ENCODE measurements around the gene CORO2B. TPM values are rescaled to one million over a fixed set of nuclear protein-coding genes. Genes with fewer than 3 reads are reported as not detected.
"Not testable (repeated sequence)": the region's sequence is repeated elsewhere in the genome, so short reads cannot be mapped to it uniquely, and the experiment has no call there.

CORO2B gene
- total RNA-seq, 2 donors from 2014 or later, result 1.0 to 4.0 TPM

DNA sequence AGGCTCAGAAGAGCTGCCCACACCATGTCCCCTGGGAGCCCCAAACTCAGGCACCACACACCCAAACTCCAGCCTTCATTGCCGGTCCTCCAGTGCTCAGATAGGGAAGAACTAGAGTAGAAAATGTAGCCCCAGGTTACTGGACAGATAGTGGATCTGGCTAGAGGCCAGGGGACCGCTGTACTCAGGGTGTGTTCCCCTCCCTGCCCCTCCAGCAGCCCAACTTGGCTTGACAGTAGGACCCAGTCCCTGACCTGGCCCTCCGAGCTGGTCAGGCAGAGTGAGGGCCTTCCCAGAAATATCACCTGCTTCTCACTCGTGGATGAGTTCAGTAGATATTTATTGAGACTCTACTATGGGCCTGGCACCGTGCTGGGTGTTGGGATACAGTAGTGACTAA, 100.0 kb downstream of the CORO2B start:
- TF ChIP-seq CTCF (IDR thresholded peaks at IDR 0.05) (no peak), POLR2A (IDR thresholded peaks at IDR 0.05) (no peak)
- DNase-seq, result no peak
- intact Hi-C loops (cut with DNase I), result no loop called here
- no peaks in the 10 kb centered on the region for H3K9me3 ChIP-seq
- no peak overlapping the region for H3K4me3 ChIP-seq
- WGBS, 2 donors, result 70 to 83% methylated on average over 3 to 5 of the region's 5 CpGs
- H3K27me3 ChIP-seq, result no peaks in the 10 kb centered on the region
- no peaks in the 10 kb centered on the region for H3K4me1 ChIP-seq
- no peak for ATAC-seq
- H3K36me3 ChIP-seq (replicated peaks in 1 of 2; ENCODE audit: insufficient read depth in 1 of 2, low read depth in 2 of 2), result no peaks in the 10 kb centered on the region
- no peak overlapping the region for H3K27ac ChIP-seq

- Histone ChIP-seq H3K9me3 (no peaks in the 10 kb centered on the region), H3K4me3 (no peak overlapping the region), H3K4me1 (no peaks in the 10 kb centered on the region), H3K27ac (no peak overlapping the region), H3K36me3 (replicated peaks in 1 of 2; ENCODE audit: insufficient read depth in 1 of 2, low read depth in 2 of 2) (no peaks in the 10 kb centered on the region), H3K27me3 (no peaks in the 10 kb centered on the region)
- ATAC-seq (no peak), DNase-seq (no peak)
- TF ChIP-seq POLR2A (IDR thresholded peaks at IDR 0.05), result no peak
- TF ChIP-seq CTCF (IDR thresholded peaks at IDR 0.05), result no peak
- WGBS, 2 donors, result 67 to 77% methylated on average over 3 of the region's 3 CpGs
- intact Hi-C loops (cut with DNase I), result no loop called here
These were observed 100.4 kb downstream of the CORO2B start for GRCh38 chr15:68679161-68679560.

- no peak for TF ChIP-seq CTCF (IDR thresholded peaks at IDR 0.05)
- no peak for TF ChIP-seq POLR2A (IDR thresholded peaks at IDR 0.05)
- Histone ChIP-seq H3K9me3 (no peaks in the 10 kb centered on the region), H3K27ac (no peak overlapping the region), H3K4me1 (no peaks in the 10 kb centered on the region), H3K36me3 (replicated peaks in 1 of 2; ENCODE audit: insufficient read depth in 1 of 2, low read depth in 2 of 2) (no peaks in the 10 kb centered on the region), H3K4me3 (no peak overlapping the region), H3K27me3 (no peaks in the 10 kb centered on the region)
- 88 to 93% methylated on average over 4 of the region's 4 CpGs for WGBS, 2 donors
- intact Hi-C loops (cut with DNase I), result no loop called here
- no peak for ATAC-seq
- no peak for DNase-seq
These were observed 101.2 kb downstream of the CORO2B start for GRCh38 chr15:68679961-68680371.

DNA sequence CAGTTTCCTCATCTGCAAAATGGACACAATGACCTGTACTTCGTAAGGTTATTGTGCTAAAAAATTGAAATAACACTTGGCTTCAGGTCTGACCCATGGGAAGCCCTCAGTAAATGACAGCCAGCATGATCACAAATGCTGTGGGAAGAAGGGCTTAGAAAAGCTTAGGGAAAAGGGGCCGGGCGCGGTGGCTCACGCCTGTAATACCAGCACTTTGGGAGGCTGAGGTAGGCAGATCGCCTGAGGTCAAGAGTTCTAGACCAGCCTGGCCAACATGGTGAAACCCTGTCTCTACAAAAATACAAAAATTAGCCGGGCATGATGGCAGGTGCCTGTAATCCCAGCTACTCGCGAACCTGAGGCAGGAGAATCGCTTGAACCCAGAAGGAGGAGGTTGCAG, 102.0 kb downstream of the CORO2B start:
- H3K36me3 ChIP-seq (replicated peaks in 1 of 2; ENCODE audit: insufficient read depth in 1 of 2, low read depth in 2 of 2); H3K4me1 ChIP-seq; H3K27ac ChIP-seq; DNase-seq; H3K9me3 ChIP-seq; H3K4me3 ChIP-seq; intact Hi-C loops (cut with DNase I); H3K27me3 ChIP-seq; ATAC-seq: not testable (repeated sequence)
- 82% methylated on average over 10 of the region's 10 CpGs for WGBS, 2 donors

DNA sequence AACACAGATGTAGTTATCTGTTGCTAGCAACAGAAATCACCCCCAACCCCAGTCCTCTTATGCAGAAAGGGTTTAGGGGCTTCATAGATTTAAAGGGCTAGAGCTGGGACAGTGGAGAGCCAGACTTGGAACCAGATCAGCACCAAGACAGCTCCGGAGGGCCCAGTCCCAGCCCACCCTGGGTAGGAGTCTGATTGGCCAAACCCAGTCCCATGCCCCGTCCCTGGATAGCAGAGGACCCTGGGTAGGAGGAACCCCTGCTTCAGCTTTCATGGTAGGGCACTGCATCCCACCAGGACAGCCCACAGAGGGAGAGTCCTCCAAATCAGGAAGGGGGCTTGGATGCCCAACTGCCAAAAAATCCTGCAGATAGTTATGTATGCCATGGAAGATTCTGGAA, 103.0 kb downstream of the CORO2B start:
- Histone ChIP-seq H3K4me1 (no peaks in the 10 kb centered on the region), H3K36me3 (replicated peaks in 1 of 2; ENCODE audit: insufficient read depth in 1 of 2, low read depth in 2 of 2) (no peaks in the 10 kb centered on the region), H3K27ac (no peak overlapping the region), H3K27me3 (no peaks in the 10 kb centered on the region), H3K4me3 (no peak overlapping the region), H3K9me3 (no peaks in the 10 kb centered on the region)
- intact Hi-C loops (cut with DNase I), result no loop called here
- no peak for DNase-seq
- no peak for ATAC-seq
- TF ChIP-seq POLR2A (IDR thresholded peaks at IDR 0.05) (no peak), CTCF (IDR thresholded peaks at IDR 0.05) (no peak)
- WGBS, 2 donors, result 61% methylated on average over 2 of the region's 2 CpGs; no CpG with 5 or more reads in 1 of the 2 donors
